GM18499 (cell line): ENCODE data around the gene LKAAEAR1.

ENCODE experiments used
- ATAC-seq: cut with Tn5 transposase; IDR thresholded peaks from one replicate; pipeline ENCODE4 v1.9.1; 2021; ENCODE audit warnings: moderate number of reproducible peaks; ENCODE audit not compliant: insufficient read depth, unreplicated experiment

LKAAEAR1 gene

DNA sequence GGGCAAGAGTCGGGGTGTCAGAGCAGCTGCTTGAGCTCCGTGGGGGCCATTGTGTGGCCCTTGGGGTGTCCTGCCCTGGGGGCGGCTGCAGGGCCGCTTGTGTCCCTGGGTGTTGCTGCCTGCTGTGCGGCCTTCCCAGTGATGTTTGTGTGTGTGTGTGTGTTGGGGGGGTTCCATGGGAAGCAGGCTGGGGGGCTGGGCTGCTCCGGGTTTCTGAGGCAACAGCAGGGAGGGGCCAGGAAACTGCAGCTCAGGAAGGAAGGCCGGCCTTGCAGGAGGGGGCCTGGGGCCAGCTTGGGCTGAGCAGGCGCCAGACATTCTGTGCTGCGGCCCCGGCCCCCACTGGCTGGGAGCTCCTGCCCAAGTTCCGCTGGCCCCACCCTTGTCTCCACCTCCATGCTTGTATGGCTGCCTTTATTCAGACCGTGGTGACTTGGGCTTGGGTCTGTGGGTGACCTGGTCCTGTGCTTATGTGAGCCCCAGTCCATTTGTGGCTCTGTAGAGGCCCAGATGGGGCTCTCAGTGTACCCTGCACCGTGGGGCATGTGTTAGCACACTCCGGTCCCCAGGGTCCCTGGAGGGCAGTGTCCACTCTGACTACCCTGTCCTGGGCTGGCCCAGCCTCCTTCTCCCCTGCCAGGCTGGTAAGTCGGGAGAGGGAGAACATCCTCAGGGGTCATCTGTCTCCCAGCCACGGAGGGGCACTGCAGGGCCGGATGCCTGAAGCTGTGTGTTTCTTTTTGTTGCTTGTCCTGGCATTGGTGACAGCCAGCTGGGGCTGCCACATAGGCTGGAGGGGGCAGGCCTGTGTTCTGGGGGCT, 30.1 kb downstream of the LKAAEAR1 start:
- no peak for ATAC-seq

DNA sequence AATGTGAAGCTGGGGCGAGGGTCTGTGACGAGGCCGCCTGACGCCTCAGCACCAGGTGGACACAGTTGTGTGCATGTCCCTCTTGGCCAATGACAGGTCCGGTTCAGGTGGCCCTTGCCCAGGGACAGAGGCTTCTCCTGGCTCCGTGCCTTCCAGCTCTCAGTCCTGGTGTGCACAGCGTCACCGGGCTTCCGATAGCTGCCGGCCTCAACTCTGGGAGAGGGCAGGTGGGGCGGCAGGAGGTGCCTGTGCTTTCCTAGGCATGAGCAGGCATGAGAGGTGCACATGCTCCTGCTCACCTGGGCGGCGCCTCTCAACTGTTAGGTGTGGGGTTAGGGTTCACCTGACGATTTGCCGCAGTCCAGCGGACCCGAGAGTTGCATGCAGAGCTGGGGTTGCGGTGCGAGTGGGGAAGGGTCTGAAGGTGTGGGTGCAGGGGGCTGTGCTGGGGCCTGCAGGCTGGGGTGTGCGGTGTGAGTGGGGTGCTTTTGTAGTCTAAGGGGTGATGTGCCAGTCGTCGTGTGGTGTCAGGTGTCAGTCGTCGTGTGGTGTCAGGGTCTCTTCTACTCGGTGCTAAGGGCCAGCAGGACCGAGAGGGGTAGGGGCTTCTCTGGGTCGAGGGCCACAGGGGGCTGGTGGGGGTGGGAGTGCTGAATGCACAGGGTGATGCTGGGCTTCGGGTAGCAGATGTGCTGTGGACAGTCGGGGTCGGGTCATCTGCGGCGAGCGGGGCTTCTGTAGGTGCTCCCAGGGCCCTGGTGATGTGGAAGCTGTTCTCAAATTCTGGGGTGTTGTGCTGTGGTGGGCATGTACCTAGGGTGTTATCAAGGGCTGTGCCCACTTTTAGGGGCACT, 31.0 kb downstream of the LKAAEAR1 start:
- ATAC-seq: no peak

DNA sequence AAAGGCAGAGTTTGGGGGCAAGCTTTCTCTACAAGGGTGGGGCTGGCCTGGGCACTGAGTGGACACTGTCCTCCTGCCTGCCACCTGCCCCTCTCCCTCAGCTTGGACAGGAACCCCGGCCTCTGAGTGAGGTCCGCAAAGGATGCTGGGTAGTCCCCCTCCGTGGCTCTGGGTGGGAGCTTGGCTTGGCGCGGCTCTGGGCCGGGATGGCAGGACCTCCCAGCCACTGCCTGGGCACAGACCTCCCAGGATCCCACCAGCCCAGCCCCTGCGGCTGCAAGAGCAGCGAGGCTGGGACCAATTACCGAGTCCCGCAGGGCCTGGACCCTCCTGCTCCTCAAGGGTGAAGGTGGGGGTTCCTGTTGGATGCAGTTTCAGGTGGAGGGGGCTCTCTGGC, 31.9 kb downstream of the LKAAEAR1 start:
- ATAC-seq: no peak

DNA sequence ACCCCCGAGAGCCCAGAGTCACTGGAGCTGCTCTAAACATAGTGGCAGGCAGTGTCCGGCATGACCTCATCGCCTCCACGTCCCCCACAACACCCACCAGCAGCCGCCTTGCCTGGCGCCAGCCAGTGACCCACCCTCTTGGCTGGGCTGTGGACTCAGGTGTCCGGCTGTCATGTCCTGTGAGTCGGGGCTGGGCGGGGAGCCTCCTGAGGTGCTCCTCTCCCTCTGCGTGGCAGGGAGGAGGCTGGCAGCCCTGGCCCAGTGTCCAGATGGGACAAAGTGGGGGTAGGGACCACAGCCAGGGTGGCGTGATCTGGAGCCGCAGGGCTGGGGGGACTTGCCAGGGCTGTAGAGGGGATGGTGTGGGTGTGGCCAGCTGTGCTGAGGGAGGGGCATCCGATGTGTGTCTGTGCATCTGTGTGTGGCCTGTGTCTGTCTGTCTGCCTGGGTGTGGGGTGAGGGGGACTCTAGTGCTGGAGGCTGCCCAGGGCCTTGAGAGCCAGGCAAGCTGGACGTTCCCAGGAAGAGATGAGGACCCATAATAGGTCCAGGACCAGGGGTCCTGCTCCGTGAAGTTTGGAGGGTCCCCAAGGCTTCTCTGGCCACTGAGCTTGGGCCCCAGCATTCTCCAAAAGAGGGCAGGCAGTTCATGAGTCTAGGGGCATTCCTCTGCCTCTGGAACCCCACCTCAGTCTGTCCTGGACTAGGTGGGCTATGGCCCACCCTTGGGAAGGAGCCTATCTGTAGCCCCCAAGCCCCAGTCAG, 32.5 kb downstream of the LKAAEAR1 start:
- ATAC-seq: no peak

DNA sequence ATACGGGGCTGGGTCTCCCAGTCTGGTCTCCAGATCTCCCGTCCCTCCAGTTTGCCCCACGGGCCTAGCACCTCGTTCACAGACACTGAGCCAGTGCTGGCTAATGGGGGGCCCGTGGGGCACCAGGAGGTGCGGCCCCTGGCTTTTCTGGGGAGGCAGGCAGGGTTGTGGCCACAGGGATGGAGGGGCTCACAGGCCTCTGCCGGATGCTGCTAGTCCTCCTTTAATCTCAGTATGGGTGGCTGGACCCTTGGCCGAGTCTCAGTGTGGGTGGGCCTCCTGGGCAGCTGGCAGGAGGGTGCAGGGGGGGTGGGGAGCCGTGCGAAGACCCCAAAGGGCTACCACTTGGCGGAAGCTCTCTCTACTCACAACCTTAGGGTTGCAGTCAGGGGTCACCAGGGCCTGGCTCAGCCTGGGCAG, 33.2 kb downstream of the LKAAEAR1 start:
- no peak for ATAC-seq

DNA sequence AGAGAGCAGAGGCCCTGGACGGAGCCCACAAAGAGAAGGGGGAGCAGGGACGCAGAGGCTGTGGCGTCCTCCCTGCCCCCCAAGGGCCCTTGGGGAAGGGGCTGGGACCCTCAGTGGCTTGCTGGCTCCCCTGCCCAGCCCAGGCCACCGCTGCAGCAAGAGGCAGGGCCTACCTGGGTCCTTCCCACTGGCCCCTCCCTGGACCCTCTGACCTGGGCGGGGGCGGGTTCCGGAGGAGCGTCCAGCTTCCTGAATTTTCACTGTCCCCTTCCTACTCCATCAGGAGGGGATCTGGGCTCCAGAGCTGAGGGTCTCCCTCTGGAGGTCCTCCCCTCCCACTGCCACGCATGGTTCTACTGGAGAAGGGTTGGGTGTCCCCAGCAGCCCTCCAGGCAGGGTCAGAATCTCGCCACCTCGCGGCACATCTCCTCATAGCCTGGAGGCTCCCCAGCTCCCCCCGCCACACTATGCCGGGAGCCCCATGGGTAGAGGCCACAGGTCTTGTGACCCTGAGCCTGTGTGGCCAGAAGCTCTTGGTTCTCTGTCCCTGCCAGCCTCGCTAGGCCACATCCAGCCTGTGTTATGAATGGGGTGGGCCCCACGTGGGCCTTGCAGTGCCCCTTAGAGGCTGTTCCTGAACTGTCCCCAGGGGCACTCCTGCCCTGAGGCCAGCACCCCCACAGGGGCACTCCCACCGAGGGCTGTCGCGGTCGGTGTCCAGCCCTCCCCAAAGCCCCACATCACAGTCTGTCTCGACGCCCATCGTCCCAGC, 33.8 kb downstream of the LKAAEAR1 start:
- ATAC-seq: no peak

DNA sequence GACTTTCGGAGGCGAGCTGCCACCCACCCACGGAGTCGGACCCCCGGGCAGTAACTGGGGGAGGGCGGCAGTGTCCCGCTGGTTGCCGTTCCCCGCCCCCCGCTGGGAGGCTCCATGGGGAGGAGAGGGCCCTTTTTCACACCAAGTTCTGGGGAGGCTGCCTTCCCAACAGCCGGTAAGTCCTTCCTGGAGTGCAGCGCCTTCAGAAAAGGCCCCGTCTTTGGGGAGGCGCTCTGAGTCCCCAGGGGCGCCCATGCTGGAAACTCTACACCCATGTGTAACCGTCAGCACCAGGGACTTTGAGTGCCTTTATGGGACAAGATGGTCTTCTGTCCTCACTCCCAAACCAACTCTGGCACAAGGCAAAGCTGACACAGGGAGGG, 34.3 kb downstream of the LKAAEAR1 start:
- no peak for ATAC-seq

DNA sequence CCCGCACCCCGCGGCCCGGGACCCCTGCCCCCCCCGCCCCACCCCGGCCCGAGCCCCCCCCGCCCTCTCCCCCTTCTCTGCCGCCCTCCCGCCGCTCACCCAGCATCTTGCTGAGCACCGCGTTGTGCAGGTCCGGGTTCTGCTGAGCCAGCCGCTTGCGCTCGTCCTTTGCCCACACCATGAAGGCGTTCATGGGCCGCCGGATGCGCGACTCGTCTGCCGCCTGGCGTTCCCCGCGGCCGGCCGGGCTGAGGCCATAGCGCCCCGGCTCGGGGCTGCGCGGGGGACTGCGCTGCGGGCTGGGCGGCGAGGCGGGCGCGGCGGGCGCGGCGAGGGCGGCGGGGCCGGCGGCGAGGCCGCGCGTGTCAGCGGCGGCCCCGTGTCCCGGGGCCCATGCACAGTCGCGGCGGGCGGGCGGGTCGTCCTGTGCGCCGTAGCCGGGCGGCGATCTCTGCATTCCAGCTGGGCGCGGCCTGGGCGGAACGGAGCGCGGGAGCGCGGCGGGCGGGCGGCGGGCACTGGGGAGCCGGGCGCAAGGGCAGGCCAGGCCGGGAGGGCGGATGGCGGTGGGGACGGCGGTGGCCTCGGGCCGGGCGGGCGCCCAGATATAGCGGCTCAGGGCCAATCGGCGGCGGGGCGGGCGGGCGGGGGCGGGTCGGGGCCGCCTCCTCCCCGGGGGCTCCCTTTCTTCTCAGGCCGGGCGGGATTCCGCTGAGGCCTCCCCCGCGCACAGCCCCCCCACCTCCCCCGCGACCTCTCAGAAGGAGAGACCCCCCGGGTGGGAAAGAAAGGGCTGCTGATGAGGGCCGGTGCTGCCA, 34.9 kb downstream of the LKAAEAR1 start, which contains the start of gene SOX18:
Gene SOX18, minus strand, starts transcription at position 580 of the 818 bp plus-strand sequence. Its CDS starts 123 bp downstream, at position 457.
- ATAC-seq: no peak

DNA sequence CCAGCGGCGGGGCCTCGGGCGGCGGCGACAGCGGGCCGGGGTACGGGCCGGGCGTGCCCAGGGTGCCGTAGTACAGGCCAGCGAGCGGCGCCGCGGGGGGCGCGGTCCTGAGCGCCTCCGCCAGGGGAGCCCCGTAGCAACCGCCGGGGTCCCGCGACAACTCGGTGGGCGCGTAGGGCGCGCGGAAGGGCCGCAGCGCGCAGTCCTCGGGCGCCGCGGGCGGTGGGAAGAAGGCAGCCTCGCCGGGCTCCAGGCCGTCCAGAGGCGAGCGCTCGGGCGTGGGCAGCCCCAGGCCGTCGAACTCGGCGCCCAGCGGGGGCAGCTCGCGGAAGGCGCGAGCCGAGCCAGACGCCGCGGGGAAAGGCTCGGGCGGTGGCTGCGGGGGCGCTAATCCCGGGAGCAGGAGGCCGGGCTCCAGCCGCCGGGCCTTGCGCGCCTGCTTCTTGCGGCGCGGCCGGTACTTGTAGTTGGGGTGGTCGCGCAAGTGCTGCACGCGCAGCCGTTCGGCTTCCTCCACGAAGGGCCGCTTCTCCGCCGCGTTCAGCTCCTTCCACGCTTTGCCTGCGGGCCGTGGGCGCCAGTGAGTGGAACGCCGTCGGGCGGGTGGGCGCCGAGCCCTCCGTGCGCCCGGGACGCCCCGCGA, 35.7 kb downstream of the LKAAEAR1 start:
- ATAC-seq: no peak

DNA sequence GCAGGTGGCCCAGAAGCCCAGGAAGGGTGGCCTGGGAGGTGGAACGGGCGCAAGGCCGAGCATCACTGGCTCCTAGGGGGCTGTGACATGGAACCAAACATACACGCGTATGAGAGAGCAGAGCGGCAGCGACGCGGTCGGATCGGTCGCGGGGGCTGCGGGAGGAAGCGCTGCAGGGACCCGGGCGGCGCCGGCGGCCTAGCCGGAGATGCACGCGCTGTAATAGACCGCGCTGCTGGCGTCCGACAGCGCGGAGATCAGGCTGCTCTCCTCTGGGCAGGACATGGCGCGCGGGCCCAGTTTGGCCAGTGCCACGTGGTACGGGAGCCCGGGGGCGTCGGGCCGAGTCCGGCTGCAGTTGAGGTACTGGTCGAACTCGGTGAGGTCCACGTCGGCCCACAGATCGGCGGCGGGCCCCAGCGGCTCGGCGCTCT, 36.2 kb downstream of the LKAAEAR1 start:
- ATAC-seq: no peak

DNA sequence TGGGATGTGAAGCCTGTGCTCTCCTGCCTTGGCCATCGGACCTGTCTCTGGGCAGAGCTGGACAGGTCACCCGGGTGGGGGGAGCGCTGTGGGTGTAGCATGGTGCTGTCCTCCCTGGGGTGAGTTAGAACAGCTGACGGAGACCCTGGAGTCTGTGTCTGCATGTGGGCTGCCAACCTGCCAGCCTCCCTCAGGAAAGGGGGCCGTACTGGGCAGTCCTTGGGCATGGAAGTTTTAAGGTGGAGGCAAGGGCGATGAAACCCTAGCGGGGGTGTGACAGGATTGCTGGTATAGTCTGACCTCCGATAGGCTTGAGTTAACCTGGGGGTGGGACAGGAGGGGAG, 37.2 kb downstream of the LKAAEAR1 start:
- no peak for ATAC-seq

DNA sequence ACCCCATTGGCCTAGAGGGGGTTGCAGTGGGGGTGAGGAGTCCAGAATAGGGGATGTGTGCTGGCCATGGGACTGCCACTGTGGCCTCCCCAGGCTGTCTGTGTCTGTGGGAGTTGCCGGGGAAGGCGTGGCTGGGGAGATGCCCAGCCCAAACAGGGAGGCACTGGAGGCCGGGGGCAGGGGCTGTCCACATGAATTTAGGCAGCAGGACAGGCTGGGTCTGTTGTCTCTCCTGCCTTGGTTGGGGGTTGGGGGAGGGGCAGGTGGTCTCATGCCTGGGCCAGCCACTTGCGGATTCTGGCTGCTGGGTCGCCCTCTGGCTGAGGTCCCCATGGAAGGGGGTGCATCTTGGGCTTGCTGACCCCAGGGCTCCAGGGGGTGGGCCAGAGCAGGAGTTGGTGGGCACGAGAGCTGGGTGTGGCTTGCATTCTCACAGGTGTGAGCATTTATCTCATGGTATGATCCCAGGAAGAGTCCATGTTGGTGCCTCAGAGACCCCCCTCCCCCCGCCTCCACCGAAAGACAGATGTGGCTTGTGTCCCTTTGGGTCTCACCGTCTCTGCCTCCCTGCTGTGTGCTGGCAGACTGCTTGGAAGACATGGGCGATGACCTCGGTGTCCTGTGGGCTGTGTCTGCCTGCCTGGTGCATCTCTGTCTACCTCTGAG, 38.7 kb downstream of the LKAAEAR1 start:
- ATAC-seq: no peak

DNA sequence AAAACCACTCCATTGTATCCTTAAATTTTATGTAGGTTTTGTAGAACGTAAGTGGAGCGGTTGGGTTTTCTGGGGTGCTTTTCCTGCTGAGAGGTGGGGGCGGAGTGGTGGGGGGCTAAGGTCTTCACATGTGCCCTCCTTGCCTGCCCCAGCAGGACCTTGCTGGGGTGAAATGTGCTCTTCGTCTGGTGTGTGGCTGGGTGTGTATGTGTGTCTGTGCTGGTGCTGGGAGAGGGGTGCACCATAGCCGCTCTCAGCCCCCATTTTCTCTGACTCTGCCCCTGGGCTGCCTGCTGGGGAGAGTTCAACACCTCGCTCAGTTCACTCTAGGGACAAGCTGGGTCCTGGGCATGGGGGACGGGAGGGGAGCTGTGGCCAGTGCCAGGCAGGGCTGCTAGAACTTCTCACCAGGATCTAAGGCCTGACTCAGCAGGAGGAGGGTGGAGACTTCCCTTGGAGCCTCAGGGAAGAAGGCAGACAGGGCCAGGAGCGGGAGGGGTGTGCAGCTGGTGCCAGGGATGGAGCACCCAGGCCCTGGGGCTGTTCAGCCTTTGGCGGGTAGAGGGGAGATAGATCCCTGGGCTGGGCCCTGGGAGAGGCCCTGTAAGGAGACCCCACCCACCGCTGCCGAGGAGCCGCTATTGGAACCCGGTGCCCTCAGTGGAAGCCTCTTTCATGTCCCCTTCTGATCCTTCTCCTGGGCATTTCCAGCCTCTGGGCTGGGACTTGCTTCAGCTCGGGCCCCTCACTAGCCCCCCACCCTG, 39.5 kb downstream of the LKAAEAR1 start:
- no peak for ATAC-seq

DNA sequence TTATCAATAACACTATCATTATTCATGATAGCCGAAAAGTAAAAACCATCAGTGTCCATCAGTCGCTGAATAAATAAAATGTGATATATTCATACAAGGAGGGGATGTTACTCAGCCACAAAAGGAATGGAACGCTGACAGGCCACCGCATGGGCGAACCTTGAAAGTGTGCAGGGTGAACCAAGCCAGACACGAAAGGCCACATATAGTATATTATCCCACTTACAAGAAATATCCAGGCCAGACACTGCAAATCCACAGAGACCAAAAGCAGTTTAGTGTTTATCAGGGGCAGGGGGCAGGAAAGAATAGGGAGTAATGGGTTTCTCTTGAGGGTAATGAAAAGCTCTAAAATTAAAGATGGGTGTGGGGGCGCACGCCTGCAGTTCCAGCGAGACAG, 40.4 kb downstream of the LKAAEAR1 start:
- no peak for ATAC-seq

DNA sequence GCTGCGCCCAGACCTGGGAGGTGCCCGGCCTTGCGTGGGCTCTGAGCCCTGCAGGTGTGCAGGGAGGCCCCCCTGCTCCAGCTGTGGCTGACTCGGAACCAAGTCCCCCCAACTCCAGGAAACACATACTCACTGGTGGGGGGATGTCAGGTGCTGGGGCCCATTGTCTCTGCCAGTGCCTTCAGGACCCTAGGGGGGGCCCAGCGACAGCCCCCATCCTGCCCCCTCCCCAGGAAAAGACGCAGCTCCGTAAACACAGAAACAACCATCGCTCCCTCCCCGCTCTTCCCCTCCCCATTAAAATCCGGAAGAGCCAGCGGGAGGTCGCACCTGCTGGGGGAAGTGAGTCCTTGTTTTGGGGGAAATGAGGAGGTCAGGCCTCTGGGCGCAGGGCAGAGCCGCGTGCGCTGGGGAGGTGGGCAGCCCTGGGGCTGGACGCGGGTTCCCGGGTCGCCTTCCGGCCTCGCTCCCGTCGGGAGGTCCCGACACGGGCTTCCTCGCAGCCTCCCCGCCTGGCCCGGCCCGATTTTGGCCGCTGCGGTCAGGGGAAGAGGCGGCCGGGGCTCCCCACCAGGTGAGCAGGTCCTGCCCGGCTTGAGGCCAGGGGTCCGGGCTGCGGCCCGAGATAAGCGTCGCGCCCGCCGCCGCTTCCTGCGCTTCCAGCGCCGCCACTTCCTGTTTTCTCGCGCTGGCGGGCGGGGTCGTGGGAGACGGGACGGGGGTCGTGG, 42.0 kb downstream of the LKAAEAR1 start:
- ATAC-seq: no peak

DNA sequence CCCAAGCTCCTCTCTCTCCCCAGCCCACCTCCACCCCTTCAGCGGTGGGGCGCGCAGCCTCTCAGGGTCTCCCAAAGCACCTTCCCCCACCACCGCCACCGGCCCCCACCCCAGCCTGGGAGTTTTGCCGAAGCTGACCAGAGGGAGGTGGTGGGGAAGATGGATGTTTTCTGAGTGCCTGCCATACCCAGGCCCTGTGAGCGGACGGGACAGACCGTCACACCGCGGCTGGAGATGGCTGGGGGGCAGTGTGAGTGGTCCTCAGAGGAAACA, 42.5 kb downstream of the LKAAEAR1 start:
- no peak for ATAC-seq
